Endothelial cell of umbilical vein (primary cell): ENCODE measurements around the gene MAST1.

Experiments used
- CTCF ChIP-seq, 2 donors: IDR thresholded peaks; 1 replicate in 1 of 2; 2 replicates in 1 of 2; pipeline ENCODE4 v1.5.1; 2011; ENCODE audit warnings: low read length in 2 of 2, mild to moderate bottlenecking in 2 of 2, moderate library complexity in 2 of 2, control low read depth in 1 of 2, inconsistent platforms in 1 of 2, low read depth in 1 of 2; ENCODE audit not compliant: insufficient read depth in 1 of 2; ENCODE audit errors: extremely low read depth in 1 of 2
- EZH2 ChIP-seq: IDR thresholded peaks from 2 replicates; pipeline ENCODE4 v1.6.1; 2012; ENCODE audit warnings: borderline replicate concordance, low read depth, mild to moderate bottlenecking, moderate library complexity, low read length, inconsistent platforms; ENCODE audit not compliant: severe bottlenecking
- FOS ChIP-seq: IDR thresholded peaks from 2 replicates; pipeline ENCODE4 v1.6.1; 2011; ENCODE audit warnings: mild to moderate bottlenecking, low read length, moderate library complexity, borderline replicate concordance; ENCODE audit not compliant: insufficient read depth
- GATA2 ChIP-seq: IDR thresholded peaks from 2 replicates; pipeline ENCODE4 v1.7.0; 2011; ENCODE audit warnings: low read depth, mild to moderate bottlenecking, moderate library complexity, mixed read lengths, low read length; ENCODE audit not compliant: insufficient read length, insufficient read depth
- JUN ChIP-seq: IDR thresholded peaks from 2 replicates; pipeline ENCODE4 v1.6.1; 2011; ENCODE audit warnings: borderline replicate concordance, low read depth; ENCODE audit not compliant: insufficient read length, insufficient read depth
- MAX ChIP-seq: IDR thresholded peaks from 2 replicates; pipeline ENCODE4 v1.6.1; 2011; ENCODE audit not compliant: insufficient read depth, insufficient read length
- MYC ChIP-seq: IDR thresholded peaks from one replicate; pipeline ENCODE4 v1.6.1; 2011; ENCODE audit warnings: mild to moderate bottlenecking, low read depth, low read length
- POLR2A ChIP-seq: IDR thresholded peaks from 2 replicates; pipeline ENCODE4 v1.6.1; 2012; ENCODE audit warnings: low read depth, mild to moderate bottlenecking, control low read depth, low read length
- POLR2AphosphoS5 ChIP-seq: IDR thresholded peaks from 2 replicates; pipeline ENCODE4 v1.6.1; 2012; ENCODE audit warnings: low read depth, mild to moderate bottlenecking, control low read depth, low read length, moderate library complexity; ENCODE audit not compliant: insufficient read depth

GRCh38 chr19:12880551-12881171, 42.3 kb downstream of the MAST1 start:
- no peak for TF ChIP-seq CTCF (IDR thresholded peaks at IDR 0.05; ENCODE audit: extremely low read depth in 1 of 2, insufficient read depth in 1 of 2, low read depth in 1 of 2, low read length in 2 of 2)
- TF ChIP-seq POLR2A: no peak
- no peak for TF ChIP-seq POLR2AphosphoS5
- no peak for TF ChIP-seq MYC
- TF ChIP-seq EZH2: no peak
- TF ChIP-seq FOS: no peak
- no peak for TF ChIP-seq GATA2
- TF ChIP-seq MAX: no peak
- TF ChIP-seq JUN: no peak
